CD4-positive, alpha-beta memory T cell (primary cell): Measurements from ENCODE around the gene SLC22A17. TPM values are rescaled to one million over a fixed set of nuclear protein-coding genes. Genes with fewer than 3 reads are reported as not detected.

Experiments
- CTCF ChIA-PET: fragments of 350-600 bp; sonication (Branson Sonifier 250); formaldehyde crosslinking; loops from one replicate; lab custom pipeline; 2021; ENCODE audit warnings: inconsistent platforms; ENCODE audit not compliant: partially characterized antibody; lab: Charles Lee
- POLR2A ChIA-PET: fragments of 350-600 bp; sonication (Branson Sonifier 250); formaldehyde crosslinking; loops from one replicate; lab custom pipeline; 2021; ENCODE audit not compliant: partially characterized antibody; lab: Charles Lee
- DNase-seq, 5 donors: peaks; one replicate each; pipeline versions ENCODE4 v3.0.0 to v3.0.0-alpha.2; 2020 to 2022; ENCODE audit warnings: mixed read lengths in 1 of 5
- H3K27ac ChIP-seq: one replicate; pipeline ENCODE4 v1.7.0; 2013; ENCODE audit warnings: low read depth, low read length
- H3K27me3 ChIP-seq: 2 replicates; pipeline ENCODE4 v1.7.0; 2013; ENCODE audit warnings: mild to moderate bottlenecking, low read length, moderate library complexity; ENCODE audit not compliant: insufficient read depth
- H3K36me3 ChIP-seq: 2 replicates; pipeline ENCODE4 v1.7.0; 2013; ENCODE audit warnings: mild to moderate bottlenecking, low read length, moderate library complexity; ENCODE audit not compliant: insufficient read depth
- H3K4me1 ChIP-seq: 2 replicates; pipeline ENCODE4 v1.7.0; 2013; ENCODE audit warnings: mild to moderate bottlenecking, low read length, moderate library complexity; ENCODE audit not compliant: insufficient read depth
- H3K4me3 ChIP-seq, 2 donors: one replicate each; pipeline ENCODE4 v1.7.0; 2013; ENCODE audit warnings: low read length in 2 of 2, mild to moderate bottlenecking in 1 of 2
- H3K9me3 ChIP-seq, 2 donors: one replicate each; pipeline ENCODE4 v1.7.0; 2013; ENCODE audit warnings: low read length in 2 of 2, control low read depth in 1 of 2; ENCODE audit not compliant: control insufficient read depth in 1 of 2
- H3K27ac Mint-ChIP-seq, 7 donors: one replicate each; pipeline ENCODE4 v1.8.0; 2020 to 2021; ENCODE audit warnings: mixed read lengths in 7 of 7, mild to moderate bottlenecking in 6 of 7, inconsistent platforms in 3 of 7, moderate library complexity in 3 of 7
- H3K27me3 Mint-ChIP-seq, 2 donors: one replicate each; pipeline ENCODE4 v1.8.0; 2020 to 2021; ENCODE audit warnings: mixed read lengths in 2 of 2
- H3K36me3 Mint-ChIP-seq, 2 donors: one replicate each; pipeline ENCODE4 v1.8.0; 2020 to 2021; ENCODE audit warnings: mixed read lengths in 2 of 2, inconsistent platforms in 1 of 2, mild to moderate bottlenecking in 1 of 2
- H3K4me1 Mint-ChIP-seq, 4 donors: one replicate each; pipeline ENCODE4 v1.8.0; 2020 to 2021; ENCODE audit warnings: mixed read lengths in 4 of 4, mild to moderate bottlenecking in 1 of 4
- H3K4me3 Mint-ChIP-seq, 8 donors: one replicate each; pipeline ENCODE4 v1.8.0; 2020 to 2021; ENCODE audit warnings: mixed read lengths in 8 of 8, mild to moderate bottlenecking in 7 of 8, moderate library complexity in 6 of 8, inconsistent platforms in 3 of 8
- H3K9me3 Mint-ChIP-seq, 8 donors: one replicate each; pipeline ENCODE4 v1.8.0; 2020 to 2021; ENCODE audit warnings: mixed read lengths in 8 of 8, mild to moderate bottlenecking in 5 of 8, inconsistent platforms in 3 of 8, moderate library complexity in 1 of 8
- intact Hi-C: fragments of 100-400 bp; cut with micrococcal nuclease; formaldehyde crosslinking; loops from one replicate; pipeline ENCODE4 v1.15.1; 2023
- polyA plus RNA-seq, 2 donors: library from polyadenylated mRNA; unstranded; fragments of 300-500 nt; fragmentation: Illumina TruSeq; gene quantifications; one replicate each; pipeline ENCODE4 v1.2.3, GENCODE V29; 2021
- total RNA-seq, 2 experiments: library from RNA; stranded (reverse); gene quantifications; one replicate each; pipeline ENCODE4 v1.2.3, GENCODE V29; 2021

SLC22A17 gene
- total and polyA plus RNA-seq, 4 experiments from 2014 or later = 2.9 to 21.1 (median 11.9) TPM

DNA sequence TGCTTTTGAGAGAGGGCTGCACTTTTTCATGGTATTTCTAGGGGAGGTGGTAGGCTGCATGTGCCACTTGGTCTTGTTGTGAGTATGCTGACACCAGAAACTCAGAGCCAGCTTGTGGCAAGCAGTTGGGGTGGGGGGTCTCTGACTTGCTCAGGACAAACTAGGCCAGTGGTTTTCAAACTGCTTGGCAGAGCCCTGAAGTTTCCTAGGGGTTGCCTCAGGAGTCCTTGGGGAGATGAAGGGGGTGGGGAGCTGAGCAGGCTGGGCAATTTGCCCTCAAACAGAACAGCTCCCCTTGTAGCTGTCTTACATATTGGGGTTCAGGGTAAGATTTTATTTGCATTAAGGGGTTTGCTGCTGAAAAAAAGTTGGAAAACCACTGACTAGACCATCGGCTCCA is 42.1 kb downstream of the SLC22A17 start:
- intact Hi-C loops = no loop called here

DNA sequence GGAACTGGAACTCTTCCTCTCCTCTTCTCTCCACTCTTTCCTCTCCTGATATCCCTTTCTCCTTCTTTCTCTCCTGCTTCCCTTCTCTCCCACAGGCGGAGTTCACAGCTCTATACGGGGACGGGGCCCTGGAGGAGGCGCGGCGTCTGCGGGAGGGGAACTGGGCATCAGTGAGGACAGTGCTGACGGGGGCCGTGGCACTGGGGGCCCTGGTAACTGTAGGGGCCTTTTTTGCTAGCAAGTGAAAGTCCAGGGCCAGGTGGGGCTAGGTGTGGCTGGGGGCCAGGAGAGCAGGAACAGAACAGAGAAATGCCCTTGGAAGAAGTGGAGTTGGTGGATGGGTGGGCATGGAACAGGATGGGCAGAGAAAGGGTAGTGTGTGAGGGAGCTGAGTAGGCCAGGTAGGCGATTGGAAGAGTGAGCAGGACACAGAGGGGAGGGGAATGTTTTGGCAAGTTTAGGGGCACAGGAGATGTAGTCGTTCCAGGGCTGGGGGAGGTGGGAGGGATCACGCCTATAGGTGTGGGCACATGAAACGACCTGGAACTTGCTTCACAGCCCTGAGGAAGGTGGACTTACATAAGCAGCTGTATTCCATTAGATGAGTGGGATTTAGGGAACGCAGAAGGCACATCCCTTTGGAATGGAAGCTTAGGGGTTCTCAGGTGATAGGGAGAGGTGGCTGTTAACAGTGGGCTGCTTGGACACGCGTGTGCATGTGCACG is 43.8 kb downstream of the SLC22A17 start:
- H3K4me1 Mint-ChIP-seq = no peaks in the 10 kb centered on the region
- Histone ChIP-seq H3K9me3 (no peaks in the 10 kb centered on the region), H3K4me1 (no peaks in the 10 kb centered on the region), H3K27me3 (no peaks in the 10 kb centered on the region), H3K36me3 (no peaks in the 10 kb centered on the region), H3K27ac (no peak overlapping the region), H3K4me3 (no peak overlapping the region)
- no peak overlapping the region for H3K4me3 Mint-ChIP-seq
- H3K27ac Mint-ChIP-seq = peak overlapping the region in 1 of 7 donors; percentile 59
- CTCF ChIA-PET = no interaction called here
- no peaks in the 10 kb centered on the region for H3K9me3 Mint-ChIP-seq
- POLR2A ChIA-PET = interaction anchor here (9.6 kb wide), 1 partner anchor 12 kb away, joined by 373 read pairs; the partner anchor contains the start of gene PABPN1
- no peak for DNase-seq
- H3K27me3 Mint-ChIP-seq = peaks cover 17 to 33% of the 10 kb centered on the region in 2 donors
- H3K36me3 Mint-ChIP-seq = no peaks in the 10 kb centered on the region
- intact Hi-C loops = no loop called here

More for the DNA sequence above, 42.1 kb downstream of the SLC22A17 start:
- Mint-ChIP-seq H3K27me3 (peaks cover 14 to 29% of the 10 kb centered on the region in 2 donors), H3K27ac (no peak overlapping the region), H3K4me3 (no peak overlapping the region), H3K36me3 (no peaks in the 10 kb centered on the region), H3K9me3 (no peaks in the 10 kb centered on the region), H3K4me1 (no peaks in the 10 kb centered on the region)
- Histone ChIP-seq H3K4me1 (no peaks in the 10 kb centered on the region), H3K36me3 (no peaks in the 10 kb centered on the region), H3K9me3 (no peaks in the 10 kb centered on the region), H3K4me3 (no peak overlapping the region), H3K27me3 (no peaks in the 10 kb centered on the region), H3K27ac (no peak overlapping the region)
- no peak for DNase-seq
- POLR2A ChIA-PET = interaction anchor here (1.4 to 1.7 kb wide), 2 partner anchors 9 to 11 kb away, joined by 12 to 13 read pairs; partner anchors contain the start of genes PABPN1 and PPP1R3E
- CTCF ChIA-PET = interaction anchor here (1.2 kb wide), 1 partner anchor 10 kb away, joined by 4 read pairs; no protein-coding TSS in a partner anchor

DNA sequence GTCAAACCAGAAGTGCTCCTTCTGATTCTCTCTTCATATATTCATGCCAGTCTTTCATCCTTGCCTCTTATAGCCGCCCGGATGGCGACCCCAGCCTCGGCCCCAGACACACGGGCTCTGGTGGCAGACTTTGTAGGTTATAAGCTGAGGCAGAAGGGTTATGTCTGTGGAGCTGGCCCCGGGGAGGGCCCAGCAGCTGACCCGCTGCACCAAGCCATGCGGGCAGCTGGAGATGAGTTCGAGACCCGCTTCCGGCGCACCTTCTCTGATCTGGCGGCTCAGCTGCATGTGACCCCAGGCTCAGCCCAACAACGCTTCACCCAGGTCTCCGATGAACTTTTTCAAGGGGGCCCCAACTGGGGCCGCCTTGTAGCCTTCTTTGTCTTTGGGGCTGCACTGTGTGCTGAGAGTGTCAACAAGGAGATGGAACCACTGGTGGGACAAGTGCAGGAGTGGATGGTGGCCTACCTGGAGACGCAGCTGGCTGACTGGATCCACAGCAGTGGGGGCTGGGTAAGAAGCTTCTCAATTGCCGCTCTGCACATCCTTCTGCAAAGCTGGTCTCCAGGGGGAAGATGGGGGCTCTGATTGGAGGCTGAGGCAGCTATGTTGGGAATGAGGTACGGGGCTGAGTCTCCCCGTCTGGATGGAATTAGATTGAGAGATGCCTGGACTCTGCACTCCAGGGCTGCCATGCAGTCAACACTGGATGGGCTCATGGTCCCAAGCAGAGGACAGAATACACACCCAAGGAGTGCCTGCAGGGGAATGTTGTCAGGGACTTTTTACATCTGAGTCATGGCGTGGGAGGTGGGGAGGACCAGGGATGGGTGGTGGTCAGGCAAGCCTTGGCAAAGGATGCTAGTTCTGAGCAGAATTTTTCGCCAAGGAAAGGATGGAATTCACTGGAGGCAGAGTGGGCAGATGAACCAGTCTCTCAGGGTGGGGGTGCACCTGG is 44.7 kb downstream of the SLC22A17 start:
- Mint-ChIP-seq H3K36me3 (no peaks in the 10 kb centered on the region), H3K4me1 (peaks cover 0 to 7% (median 3%) of the 10 kb centered on the region in 4 donors), H3K27ac (peak overlapping the region in 1 of 7 donors; percentile 26), H3K4me3 (no peak overlapping the region), H3K9me3 (no peaks in the 10 kb centered on the region), H3K27me3 (peaks cover 17 to 33% of the 10 kb centered on the region in 2 donors)
- intact Hi-C loops = no loop called here
- no peak overlapping the region for H3K27ac ChIP-seq
- no peaks in the 10 kb centered on the region for H3K36me3 ChIP-seq
- CTCF ChIA-PET = interaction anchor here (0.6 kb wide), 1 partner anchor 13 kb away, joined by 3 read pairs; the partner anchor contains the start of gene PABPN1
- DNase-seq = no peak
- H3K4me3 ChIP-seq = no peak overlapping the region
- no peaks in the 10 kb centered on the region for H3K27me3 ChIP-seq
- H3K9me3 ChIP-seq = no peaks in the 10 kb centered on the region
- POLR2A ChIA-PET = interaction anchor here (1.1 to 9.6 kb wide), 2 partner anchors 13 to 213 kb away, joined by 3 to 373 read pairs; partner anchors contain the start of genes ACIN1, C14orf119 and PABPN1
- no peaks in the 10 kb centered on the region for H3K4me1 ChIP-seq

DNA sequence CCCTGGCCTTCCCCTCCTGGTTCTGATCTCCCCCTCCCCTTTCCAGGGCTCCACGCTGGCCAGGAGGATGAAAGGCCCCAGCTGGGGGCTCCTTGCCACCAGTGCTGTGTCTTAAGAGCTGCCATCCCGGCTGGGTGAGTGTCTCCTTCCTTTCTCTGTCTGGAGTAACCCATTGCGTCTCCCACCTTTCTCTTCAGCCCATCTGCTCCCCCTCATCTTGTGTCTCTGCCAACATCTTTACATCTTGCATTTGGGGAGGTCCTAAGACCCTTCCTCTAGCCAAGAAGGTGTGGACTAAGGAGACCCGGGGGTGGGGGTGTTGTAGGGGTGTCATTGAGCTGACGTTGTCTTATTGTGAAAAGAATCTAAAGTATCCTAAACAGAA is 45.5 kb downstream of the SLC22A17 start:
- no peak overlapping the region for H3K4me3 ChIP-seq
- H3K27ac Mint-ChIP-seq = peak overlapping the region in 1 of 7 donors; percentile 54
- no peak overlapping the region for H3K4me3 Mint-ChIP-seq

DNA sequence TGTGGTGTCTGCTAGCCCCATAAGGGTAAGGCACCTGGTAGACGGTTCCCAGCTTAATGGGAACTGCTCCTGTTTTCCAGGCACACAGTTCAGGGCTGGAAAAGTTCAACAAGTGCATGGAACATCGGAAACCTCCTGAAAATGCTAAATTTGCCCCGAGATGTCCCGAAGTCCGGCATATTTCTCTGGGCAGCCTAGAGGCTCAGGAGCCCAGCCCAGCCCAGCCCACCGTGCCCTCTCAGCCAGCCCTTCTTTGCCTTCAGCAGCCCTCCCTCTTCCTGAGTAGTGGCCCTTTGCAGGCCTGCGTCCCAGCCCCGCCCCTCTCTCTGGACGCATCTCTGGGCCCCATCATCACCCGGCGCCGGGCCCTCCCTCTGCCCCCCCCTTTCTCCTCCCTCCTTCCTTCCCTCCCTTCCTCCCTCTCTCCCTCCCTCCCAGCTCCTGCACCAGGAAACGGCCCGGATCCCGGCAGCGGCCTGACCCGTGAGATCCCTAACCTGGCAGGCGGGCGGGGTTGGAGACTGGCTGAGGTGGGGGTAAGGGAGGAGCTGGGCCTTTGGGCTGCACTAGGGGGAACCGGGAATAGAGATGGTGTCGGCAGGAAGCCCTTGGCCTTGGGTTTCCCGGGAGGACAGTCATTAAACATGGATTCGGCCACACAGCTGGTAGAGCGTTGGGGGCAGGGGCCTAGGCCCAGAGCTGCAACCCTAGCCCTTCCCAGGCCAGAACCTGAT is 46.1 kb downstream of the SLC22A17 start, which contains the start of gene BCL2L2:
Gene BCL2L2, plus strand, starts transcription at position 422 of the 734 bp plus-strand sequence. CDS start 935 bp downstream, outside the sequence.
- H3K36me3 Mint-ChIP-seq = peaks cover 0 to 4% of the 10 kb centered on the region in 2 donors
- Histone ChIP-seq H3K27me3 (no peaks in the 10 kb centered on the region), H3K36me3 (no peaks in the 10 kb centered on the region), H3K27ac (no peak within 1 kb of the TSS), H3K4me1 (no peaks in the 10 kb centered on the region), H3K4me3 (no peak within 1 kb of the TSS), H3K9me3 (no peaks in the 10 kb centered on the region)
- intact Hi-C loops = no loop called here
- peaks cover 4 to 10% (median 6%) of the 10 kb centered on the region in 4 donors for H3K4me1 Mint-ChIP-seq
- H3K27ac Mint-ChIP-seq = peak within 1 kb of the TSS in 1 of 7 donors; percentile 54
- peaks cover 0 to 2% (median 0%) of the 10 kb centered on the region in 8 donors for H3K9me3 Mint-ChIP-seq
- H3K27me3 Mint-ChIP-seq = peaks cover 17 to 33% of the 10 kb centered on the region in 2 donors
- no peak within 1 kb of the TSS for H3K4me3 Mint-ChIP-seq
- ChIA-PET CTCF (interaction anchor here (1.8 to 7.3 kb wide), 2 partner anchors 10 to 14 kb away, joined by 8 to 93 read pairs; partner anchors contain the start of gene PABPN1), POLR2A (interaction anchor here (0.9 to 9.6 kb wide), 3 partner anchors 14 to 212 kb away, joined by 3 to 373 read pairs (median 3); partner anchors contain the start of genes ACIN1, C14orf119 and PABPN1)
- no peak for DNase-seq

More for the DNA sequence above, 45.5 kb downstream of the SLC22A17 start:
- no peaks in the 10 kb centered on the region for H3K4me1 ChIP-seq
- H3K27me3 ChIP-seq = no peaks in the 10 kb centered on the region
- no peaks in the 10 kb centered on the region for H3K36me3 ChIP-seq
- intact Hi-C loops = no loop called here
- H3K9me3 ChIP-seq = no peaks in the 10 kb centered on the region
- Mint-ChIP-seq H3K4me1 (peaks cover 4 to 10% (median 6%) of the 10 kb centered on the region in 4 donors), H3K27me3 (peaks cover 17 to 33% of the 10 kb centered on the region in 2 donors), H3K36me3 (peaks cover 0 to 4% of the 10 kb centered on the region in 2 donors), H3K9me3 (peaks cover 0 to 2% (median 0%) of the 10 kb centered on the region in 8 donors)
- ChIA-PET CTCF (interaction anchor here (0.6 kb wide), 1 partner anchor 14 kb away, joined by 3 read pairs; the partner anchor contains the start of gene PABPN1), POLR2A (interaction anchor here (1.1 to 9.6 kb wide), 2 partner anchors 14 to 212 kb away, joined by 3 to 373 read pairs; partner anchors contain the start of genes ACIN1, C14orf119 and PABPN1)
- H3K27ac ChIP-seq = no peak overlapping the region
- no peak for DNase-seq
